ENCODE results near the gene NDFIP2.

DNA sequence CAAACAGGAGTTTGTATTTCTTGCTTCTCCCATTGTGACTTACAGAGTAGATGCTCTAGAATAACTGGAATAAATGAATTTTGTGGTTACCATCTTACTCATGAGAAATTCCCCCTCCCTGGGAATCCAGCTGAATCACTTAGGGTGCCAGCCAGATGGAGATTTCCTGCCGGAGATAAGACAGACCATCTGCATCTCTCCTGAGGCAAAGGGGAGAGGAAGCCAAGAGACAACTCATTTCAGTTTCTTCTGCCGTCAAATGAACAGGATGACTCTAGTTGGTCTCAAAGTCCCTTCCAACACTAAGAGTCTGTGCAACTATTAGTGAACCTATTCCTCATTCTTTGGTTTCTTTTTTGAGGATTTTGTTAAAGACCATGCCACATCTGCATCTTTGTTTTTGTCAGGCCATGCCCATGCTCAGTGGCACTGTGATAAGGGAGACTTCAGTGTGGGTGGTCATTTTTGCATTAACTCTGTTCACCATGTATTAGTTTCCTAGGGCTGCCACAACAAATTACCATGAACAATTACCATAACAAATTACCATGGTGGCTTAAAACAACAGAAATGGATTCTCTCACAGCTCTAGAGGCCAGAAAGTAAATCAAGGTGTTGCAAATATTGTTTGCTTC, 112.8 kb downstream of the NDFIP2 start:
- TF ChIP-seq, protein P1, sequence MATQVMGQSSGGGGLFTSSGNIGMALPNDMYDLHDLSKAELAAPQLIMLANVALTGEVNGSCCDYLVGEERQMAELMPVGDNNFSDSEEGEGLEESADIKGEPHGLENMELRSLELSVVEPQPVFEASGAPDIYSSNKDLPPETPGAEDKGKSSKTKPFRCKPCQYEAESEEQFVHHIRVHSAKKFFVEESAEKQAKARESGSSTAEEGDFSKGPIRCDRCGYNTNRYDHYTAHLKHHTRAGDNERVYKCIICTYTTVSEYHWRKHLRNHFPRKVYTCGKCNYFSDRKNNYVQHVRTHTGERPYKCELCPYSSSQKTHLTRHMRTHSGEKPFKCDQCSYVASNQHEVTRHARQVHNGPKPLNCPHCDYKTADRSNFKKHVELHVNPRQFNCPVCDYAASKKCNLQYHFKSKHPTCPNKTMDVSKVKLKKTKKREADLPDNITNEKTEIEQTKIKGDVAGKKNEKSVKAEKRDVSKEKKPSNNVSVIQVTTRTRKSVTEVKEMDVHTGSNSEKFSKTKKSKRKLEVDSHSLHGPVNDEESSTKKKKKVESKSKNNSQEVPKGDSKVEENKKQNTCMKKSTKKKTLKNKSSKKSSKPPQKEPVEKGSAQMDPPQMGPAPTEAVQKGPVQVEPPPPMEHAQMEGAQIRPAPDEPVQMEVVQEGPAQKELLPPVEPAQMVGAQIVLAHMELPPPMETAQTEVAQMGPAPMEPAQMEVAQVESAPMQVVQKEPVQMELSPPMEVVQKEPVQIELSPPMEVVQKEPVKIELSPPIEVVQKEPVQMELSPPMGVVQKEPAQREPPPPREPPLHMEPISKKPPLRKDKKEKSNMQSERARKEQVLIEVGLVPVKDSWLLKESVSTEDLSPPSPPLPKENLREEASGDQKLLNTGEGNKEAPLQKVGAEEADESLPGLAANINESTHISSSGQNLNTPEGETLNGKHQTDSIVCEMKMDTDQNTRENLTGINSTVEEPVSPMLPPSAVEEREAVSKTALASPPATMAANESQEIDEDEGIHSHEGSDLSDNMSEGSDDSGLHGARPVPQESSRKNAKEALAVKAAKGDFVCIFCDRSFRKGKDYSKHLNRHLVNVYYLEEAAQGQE (IDR thresholded peaks at IDR 0.05; ENCODE audit: insufficient read depth in 1 of 2, low read depth in 2 of 2, low read length in 1 of 2): no peak
- TF ChIP-seq, protein P2, sequence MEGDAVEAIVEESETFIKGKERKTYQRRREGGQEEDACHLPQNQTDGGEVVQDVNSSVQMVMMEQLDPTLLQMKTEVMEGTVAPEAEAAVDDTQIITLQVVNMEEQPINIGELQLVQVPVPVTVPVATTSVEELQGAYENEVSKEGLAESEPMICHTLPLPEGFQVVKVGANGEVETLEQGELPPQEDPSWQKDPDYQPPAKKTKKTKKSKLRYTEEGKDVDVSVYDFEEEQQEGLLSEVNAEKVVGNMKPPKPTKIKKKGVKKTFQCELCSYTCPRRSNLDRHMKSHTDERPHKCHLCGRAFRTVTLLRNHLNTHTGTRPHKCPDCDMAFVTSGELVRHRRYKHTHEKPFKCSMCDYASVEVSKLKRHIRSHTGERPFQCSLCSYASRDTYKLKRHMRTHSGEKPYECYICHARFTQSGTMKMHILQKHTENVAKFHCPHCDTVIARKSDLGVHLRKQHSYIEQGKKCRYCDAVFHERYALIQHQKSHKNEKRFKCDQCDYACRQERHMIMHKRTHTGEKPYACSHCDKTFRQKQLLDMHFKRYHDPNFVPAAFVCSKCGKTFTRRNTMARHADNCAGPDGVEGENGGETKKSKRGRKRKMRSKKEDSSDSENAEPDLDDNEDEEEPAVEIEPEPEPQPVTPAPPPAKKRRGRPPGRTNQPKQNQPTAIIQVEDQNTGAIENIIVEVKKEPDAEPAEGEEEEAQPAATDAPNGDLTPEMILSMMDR (IDR thresholded peaks at IDR 0.05): no peak
- no peak for TF ChIP-seq POLR2AphosphoS5 (IDR thresholded peaks at IDR 0.05; ENCODE audit: low read depth, low read length)

All from Panc1 (cell line).